CD4-positive, alpha-beta T cell treated with Interleukin-15 for 1 hour (primary cell): ENCODE results near the gene GDF10.
A peak's percentile ranks its signal among the peaks of the same experiment; 100 is the strongest.

Experiments used
- DNase-seq: peaks from one replicate; pipeline ENCODE4 v3.0.0-alpha.2; 2020

Gene GDF10

DNA sequence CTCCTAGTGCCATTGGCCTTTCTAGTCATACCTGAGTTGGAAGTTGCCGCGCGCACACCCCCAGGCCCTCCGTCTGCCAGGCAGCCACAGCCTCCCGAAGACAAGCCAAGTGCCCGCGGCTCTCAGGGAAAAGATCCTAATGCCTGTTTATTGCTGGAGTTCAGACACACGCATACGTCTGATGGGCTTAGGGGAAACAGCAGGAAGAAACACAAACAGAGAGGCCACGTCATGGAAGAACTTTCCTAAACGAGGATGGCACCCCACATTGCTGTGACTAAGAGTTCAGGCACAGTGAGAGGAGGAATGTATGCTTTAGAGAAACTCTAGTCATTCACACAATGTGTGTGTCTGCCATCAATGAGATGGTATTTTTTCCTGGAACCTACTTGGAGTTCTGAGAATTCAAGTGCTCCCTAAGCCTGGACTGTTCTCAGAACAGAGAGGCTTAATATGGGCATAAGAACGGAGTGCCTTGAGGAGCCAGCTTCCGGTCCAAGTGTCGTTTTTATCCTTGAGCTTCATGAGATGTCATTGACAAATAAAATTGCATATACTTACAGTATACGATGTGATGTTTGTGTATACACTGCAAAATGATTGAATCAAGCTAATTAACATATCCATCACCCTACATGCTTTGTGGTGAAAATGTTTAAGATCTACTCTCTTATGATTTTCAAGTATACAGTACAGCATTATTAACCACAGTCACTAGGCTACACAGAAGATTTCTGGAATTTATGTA is 36.6 kb downstream of the GDF10 start:
- DNase-seq: no peak

DNA sequence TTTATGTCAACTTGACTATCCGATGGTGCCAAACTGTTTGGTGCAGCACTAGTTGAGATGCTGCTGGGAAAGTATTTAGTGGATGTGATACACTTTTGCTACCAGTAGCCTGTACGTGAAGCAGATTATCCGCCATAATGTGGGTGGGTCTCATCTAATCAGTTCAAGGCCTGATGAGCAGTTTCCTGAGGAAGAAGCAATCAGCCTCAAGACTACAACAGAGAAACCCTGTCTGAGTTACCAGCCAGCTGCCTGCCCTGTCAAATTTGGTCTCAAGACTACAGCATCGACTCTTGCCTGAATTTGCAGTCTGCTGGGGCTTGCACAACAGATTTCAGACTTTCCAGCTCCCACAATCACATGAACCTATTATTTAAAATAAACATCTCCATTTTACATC is 37.3 kb downstream of the GDF10 start:
- no peak for DNase-seq

DNA sequence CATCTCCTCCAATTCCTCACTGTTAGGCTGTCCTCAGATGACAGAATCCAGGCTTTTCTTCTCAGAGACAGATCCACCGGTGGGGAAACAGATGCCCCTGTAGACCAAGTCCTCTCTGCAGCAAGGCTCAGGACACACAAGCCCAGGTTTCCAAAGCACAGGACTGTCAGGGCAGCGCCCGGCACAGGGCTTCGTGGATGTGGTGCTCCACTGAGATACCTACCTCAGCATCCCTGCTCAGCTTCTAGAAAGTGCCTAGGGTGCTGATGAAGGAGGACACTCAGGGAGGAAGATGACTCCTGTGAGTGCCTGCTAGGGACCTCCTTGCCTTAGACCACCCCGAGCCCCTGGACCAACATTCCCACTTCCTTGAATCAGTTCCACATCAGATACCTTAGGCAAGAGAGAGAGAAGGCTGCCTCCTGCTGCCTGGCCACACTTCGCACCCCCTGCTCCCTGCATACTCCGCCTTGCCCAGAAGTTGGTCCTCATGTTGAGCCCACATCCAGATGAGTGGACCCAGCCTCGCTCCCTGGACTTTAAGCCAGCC is 39.3 kb downstream of the GDF10 start:
- no peak for DNase-seq

DNA sequence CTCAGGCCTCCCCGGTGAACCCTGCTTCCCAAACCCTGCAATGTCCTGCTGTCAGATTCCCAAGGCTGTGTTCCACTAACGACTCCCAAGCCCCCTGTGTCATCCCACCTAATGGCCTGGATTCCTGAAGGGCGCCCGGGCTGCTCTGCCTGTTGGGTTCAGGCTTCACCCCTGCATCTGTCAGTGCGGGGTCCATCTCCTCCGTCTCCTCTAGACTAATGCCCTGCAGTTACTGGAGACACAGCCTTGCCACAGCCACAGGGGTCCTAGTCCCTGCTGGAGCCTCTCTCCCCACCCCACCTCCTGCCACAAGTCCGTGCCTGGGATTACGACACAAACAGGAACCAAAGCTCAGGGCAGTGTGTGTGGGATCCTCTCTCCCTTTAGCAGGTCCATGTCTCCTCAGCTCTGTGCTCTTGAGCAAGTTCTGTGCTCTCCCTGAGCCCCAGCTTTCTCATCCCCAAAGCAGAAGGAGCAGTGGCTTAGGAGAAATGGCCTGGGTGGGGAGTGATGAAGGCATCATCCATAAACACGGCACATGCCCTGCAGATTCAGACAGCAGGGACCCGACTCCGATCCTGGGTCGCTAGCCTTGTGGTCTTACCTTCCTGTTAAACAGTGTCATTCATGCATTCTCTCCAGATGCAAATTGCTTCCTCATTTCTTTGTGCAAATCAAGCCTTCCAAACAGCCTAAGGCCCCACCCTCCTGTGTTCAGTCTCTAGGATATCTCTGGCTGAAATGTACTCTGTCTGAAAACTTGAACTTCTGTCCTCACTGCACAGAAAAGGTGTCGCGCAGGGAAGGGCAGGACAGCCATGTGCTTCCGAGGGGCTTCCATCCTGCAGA is 40.0 kb downstream of the GDF10 start:
- DNase-seq: no peak

DNA sequence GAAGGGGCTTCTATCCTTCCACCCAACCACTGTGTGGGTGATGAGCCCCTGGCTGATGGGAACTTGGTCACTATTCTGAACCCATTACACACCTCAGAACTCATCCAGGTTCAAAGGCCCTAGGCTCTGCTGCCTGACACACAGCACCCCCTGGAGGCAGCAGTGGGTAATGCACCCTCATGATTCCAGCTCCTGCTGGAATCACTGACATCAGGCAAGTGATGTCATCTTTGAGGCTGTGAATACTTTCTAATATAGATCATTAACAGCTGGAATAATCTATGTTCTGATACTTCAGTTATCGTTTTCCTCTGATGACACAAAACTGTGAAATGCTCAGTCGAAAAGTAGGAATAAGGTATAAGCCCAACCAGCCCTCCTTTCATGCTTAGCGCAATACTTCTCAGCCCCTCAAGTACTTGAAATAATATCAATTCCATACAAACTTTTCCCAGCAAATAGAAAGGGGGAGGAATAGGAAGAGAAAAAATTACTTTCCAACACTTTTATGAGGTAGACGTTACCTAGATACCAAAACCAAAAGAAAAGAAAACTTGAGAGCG is 40.7 kb downstream of the GDF10 start:
- DNase-seq: peak; percentile 35

DNA sequence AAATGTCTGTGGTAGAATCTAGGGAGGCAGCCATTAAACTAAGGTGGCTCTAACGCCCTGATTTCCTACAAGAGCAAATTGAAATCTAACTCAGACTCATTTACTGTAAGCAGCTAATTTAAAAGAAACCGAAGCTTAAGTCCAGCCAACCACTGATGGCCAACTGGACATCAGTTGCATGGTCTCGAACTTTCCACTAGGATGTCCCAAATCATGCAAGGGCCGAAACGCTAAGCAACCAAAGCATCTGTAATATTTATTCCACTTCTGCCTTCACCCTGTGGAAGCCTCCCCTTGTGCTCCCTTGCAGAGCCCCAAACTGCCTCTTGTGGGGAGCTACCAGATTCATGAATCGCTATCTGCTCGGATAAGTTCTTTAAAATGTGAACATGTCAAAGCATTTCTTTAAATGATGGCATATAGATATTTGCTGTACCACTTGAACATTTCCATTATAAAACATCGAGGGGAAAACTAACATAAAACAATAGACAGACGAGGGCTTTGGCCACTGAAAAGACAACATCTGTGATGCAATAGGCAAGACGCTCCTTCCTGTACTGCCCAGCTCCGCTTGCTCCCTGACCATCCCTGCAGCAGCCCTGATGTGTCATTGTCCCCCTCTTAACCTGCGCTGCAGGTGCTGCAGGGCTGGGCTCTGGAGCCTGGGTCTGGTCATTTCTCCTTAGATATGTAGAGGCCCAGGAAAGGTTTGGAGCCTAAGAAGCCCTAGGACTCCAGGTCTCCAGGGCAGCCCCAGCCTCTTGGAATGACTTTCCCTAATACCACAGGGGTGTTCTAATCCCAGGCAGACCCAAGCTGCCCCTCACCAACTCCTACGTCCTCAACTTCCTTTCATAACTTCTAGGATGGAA is 45.2 kb downstream of the GDF10 start:
- no peak for DNase-seq

DNA sequence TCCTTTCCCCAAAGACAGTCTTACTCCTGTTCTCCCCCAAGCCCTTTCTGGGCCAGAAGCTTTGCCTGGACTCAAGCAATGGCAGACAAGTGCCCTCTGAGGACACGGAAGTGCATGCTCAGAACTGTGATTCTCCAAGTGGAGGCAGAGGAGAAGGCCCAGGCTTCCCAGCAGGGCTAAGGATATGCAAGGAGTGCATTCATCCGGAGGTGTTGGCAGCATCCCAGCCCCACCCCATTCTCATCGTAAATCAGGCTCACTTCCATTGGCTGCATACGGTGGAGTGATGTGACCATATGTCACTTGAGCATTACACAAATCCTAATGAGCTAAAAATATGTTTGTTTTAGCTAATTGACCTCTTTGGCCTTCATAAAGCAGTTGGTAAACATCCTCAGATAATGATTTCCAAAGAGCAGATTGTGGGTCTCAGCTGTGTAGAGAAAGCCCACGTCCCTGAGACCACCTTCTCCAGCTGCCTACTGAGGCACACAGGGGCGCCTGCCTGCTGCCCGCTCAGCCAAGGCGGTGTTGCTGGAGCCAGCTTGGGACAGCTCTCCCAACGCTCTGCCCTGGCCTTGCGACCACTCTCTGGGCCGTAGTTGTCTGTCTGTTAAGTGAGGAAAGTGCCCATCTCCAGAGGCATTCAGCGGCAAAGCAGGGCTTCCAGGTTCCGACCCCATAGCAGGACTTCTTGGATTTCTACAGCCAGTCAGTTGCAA is 46.7 kb downstream of the GDF10 start:
- no peak for DNase-seq

DNA sequence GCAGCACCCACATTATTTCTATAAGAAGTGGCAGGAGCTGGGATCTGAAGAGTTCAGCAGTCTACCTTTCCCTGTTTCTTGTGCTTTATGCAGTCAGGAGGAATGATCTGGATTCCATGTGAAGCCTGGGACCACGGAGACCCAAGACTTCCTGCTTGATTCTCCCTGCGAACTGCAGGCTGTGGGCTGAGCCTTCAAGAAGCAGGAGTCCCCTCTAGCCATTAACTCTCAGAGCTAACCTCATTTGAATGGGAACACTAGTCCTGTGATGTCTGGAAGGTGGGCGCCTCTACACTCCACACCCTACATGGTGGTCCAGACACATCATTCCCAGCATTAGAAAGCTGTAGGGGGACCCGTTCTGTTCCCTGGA is 47.3 kb downstream of the GDF10 start:
- DNase-seq: no peak

DNA sequence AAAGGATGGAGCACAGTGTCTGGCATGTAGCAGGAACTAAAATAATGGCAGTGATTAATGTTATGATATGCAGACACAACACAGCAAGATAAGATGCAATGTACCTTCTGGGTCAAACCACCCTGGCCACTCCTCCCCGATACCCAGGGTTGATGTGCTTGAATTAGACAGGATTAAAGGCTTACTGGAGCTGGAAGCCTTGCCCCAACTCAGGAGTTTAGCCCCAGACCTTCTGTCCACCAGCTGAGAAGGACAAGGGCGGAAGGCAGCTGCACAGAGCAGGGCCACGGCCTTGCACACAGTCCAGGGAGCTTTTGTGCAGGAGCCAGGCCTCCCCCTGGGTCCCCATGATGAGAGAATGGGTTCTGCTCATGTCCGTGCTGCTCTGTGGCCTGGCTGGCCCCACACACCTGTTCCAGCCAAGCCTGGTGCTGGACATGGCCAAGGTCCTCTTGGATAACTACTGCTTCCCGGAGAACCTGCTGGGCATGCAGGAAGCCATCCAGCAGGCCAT is 48.2 kb downstream of the GDF10 start, which contains the start of gene RBP3:
TSS of gene RBP3 (plus strand) at position 226 of the 514 bp plus-strand sequence. CDS start at position 348, 122 bp downstream.
- DNase-seq: no peak

DNA sequence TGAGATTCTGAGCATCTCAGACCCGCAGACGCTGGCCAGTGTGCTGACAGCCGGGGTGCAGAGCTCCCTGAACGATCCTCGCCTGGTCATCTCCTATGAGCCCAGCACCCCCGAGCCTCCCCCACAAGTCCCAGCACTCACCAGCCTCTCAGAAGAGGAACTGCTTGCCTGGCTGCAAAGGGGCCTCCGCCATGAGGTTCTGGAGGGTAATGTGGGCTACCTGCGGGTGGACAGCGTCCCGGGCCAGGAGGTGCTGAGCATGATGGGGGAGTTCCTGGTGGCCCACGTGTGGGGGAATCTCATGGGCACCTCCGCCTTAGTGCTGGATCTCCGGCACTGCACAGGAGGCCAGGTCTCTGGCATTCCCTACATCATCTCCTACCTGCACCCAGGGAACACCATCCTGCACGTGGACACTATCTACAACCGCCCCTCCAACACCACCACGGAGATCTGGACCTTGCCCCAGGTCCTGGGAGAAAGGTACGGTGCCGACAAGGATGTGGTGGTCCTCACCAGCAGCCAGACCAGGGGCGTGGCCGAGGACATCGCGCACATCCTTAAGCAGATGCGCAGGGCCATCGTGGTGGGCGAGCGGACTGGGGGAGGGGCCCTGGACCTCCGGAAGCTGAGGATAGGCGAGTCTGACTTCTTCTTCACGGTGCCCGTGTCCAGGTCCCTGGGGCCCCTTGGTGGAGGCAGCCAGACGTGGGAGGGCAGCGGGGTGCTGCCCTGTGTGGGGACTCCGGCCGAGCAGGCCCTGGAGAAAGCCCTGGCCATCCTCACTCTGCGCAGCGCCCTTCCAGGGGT is 48.9 kb downstream of the GDF10 start:
- DNase-seq: no peak

DNA sequence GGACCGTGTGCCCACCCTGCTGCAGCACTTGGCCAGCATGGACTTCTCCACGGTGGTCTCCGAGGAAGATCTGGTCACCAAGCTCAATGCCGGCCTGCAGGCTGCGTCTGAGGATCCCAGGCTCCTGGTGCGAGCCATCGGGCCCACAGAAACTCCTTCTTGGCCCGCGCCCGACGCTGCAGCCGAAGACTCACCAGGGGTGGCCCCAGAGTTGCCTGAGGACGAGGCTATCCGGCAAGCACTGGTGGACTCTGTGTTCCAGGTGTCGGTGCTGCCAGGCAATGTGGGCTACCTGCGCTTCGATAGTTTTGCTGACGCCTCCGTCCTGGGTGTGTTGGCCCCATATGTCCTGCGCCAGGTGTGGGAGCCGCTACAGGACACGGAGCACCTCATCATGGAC is 49.5 kb downstream of the GDF10 start:
- DNase-seq: no peak

DNA sequence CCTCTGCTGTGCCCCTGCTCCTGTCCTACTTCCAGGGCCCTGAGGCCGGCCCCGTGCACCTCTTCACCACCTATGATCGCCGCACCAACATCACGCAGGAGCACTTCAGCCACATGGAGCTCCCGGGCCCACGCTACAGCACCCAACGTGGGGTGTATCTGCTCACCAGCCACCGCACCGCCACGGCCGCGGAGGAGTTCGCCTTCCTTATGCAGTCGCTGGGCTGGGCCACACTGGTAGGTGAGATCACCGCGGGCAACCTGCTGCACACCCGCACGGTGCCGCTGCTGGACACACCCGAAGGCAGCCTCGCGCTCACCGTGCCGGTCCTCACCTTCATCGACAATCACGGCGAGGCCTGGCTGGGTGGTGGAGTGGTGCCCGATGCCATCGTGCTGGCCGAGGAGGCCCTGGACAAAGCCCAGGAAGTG is 50.0 kb downstream of the GDF10 start:
- no peak for DNase-seq

DNA sequence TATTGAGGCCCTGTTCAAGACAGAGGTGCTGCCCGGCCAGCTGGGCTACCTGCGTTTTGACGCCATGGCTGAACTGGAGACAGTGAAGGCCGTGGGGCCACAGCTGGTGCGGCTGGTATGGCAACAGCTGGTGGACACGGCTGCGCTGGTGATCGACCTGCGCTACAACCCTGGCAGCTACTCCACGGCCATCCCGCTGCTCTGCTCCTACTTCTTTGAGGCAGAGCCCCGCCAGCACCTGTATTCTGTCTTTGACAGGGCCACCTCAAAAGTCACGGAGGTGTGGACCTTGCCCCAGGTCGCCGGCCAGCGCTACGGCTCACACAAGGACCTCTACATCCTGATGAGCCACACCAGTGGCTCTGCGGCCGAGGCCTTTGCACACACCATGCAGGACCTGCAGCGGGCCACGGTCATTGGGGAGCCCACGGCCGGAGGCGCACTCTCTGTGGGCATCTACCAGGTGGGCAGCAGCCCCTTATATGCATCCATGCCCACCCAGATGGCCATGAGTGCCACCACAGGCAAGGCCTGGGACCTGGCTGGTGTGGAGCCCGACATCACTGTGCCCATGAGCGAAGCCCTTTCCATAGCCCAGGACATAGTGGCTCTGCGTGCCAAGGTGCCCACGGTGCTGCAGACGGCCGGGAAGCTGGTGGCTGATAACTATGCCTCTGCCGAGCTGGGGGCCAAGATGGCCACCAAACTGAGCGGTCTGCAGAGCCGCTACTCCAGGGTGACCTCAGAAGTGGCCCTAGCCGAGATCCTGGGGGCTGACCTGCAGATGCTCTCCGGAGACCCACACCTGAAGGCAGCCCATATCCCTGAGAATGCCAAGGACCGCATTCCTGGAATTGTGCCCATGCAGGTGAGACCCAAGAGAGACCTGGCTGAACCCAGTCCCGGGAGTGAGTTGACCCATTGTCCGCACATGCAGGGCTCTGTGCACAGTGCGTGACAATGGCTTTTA is 51.0 kb downstream of the GDF10 start:
- DNase-seq: no peak

DNA sequence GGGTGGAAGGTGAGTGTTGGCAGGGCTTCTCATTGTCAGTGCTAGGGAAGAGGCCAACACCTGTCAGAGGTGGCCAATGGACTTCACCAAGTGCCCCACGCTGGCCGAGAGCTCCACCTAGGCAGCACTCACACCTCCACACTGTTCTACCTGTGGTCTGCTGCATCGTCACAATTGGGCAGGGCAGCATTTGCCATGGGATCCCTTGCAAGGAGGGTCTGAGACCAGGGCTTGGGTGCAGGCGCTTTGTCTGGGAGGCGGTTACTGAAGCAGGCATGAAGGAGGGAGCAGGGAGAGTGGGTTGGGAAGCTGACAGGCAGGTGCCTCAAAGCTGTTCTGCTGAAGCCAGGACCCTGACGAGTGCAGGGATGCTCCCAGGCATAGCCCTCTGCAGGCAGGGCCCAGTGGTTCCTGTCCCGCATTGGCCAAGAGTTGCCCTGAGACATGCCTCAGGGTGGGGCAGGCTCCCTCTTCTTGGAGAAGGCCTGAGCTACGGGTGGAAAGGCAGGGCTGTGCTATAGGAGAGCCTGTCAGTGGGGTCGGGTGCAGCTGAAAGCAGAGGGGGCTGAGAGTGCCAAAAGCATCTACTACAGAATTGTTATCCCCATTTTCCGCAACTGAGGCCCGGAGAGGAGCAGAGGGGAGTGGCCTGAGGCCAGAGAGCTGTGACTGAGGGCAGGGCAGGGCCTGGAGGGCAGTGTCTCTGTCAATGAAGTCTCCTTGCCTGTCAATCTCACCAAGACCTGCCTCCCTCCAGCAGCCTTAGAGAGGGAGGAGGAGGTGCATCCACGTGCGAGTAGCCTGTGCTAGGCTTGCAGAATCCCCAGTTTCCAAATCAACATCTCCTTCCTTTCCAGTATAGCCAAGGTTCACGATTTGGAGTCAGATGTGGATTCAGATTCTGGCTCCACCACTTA is 52.2 kb downstream of the GDF10 start:
- DNase-seq: no peak

DNA sequence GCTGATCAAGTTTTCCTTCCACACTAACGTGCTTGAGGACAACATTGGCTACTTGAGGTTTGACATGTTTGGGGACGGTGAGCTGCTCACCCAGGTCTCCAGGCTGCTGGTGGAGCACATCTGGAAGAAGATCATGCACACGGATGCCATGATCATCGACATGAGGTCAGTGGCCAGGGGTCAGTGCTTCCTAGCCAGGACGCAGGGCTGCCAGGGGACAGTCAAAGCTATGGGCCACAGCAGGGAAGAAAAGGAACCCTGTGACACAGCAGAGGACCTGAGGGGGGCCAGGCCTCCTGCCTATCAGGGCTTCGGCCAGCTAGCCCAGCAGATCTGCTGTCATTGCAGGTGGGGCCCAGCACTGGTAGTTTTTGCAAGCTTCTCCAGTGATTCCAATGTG is 53.4 kb downstream of the GDF10 start:
- DNase-seq: no peak

DNA sequence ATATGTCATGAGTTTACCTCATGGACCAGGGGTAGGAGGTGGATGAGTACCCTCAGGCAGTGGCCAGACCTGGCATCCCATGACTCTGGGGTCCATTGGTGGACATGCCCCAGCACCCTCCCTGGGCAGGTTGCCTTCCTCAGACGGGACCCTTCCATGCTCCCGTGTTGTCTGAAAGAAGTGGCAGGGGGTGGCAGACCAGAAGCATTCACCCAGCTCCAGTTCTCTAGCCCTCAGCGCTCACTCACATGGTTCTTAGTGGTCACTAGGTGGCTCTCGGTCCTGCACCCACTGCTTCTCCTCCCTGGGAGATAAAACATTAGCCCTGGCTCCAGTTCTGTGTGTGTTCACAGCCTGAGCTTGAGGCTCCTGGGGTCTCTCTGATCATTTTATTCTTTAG is 54.2 kb downstream of the GDF10 start:
- DNase-seq: no peak

DNA sequence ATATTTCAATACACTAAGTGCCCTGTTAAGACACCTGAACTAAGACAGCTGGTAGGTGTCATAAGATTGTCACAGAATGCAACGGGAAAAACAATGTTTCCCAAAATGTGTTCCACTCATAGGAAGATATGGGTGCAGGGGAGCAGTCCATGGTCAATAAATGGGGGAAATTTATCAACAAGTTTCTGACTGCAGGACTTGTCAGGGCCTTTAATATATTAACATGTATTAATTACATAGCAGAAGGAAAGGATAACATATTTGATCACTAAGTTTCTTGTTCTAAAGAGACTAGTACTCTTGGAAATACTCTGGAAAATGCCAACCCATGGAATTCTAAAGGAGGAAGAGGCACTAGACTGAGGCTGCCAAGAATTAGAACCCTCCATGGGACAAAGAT is 54.9 kb downstream of the GDF10 start:
- no peak for DNase-seq

DNA sequence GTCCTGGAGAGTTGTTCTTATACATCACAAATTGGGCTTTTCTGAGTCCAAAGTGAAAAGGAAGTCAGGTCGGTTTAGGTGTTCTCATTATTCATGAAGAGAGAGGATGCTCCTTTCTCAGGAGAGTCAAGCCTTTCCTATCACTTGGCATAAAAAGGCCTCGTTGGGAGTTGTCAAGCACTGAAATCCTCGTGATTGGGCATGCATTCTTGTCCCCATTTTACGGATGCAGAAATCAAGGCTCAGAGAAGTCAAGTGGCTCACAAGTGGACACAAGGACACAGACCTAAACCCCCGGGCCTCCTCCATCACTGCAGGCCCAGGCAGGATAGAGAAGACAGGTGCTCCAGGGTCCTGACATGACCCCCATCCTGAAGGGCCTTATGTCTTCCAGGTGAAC is 56.7 kb downstream of the GDF10 start:
- no peak for DNase-seq
